IMR-90 (cell line): ENCODE results near the gene KCNK3.

ENCODE experiments used
- FOS ChIP-seq: fragments of 150-350 bp; IDR thresholded peaks from 2 replicates; pipeline ENCODE4 v1.6.1; 2016; ENCODE audit warnings: low read depth, low read length
- MAFK ChIP-seq: IDR thresholded peaks from 2 replicates; pipeline ENCODE4 v1.6.1; 2012; ENCODE audit warnings: low read depth, low read length, improper control_type of control experiment
- MXI1 ChIP-seq: IDR thresholded peaks from 2 replicates; pipeline ENCODE4 v1.6.1; 2012; ENCODE audit warnings: low read depth, mild to moderate bottlenecking, low read length, moderate library complexity, borderline replicate concordance
- POLR2A ChIP-seq: IDR thresholded peaks from 2 replicates; pipeline ENCODE4 v1.6.1; 2012; ENCODE audit warnings: mild to moderate bottlenecking, low read depth, low read length
- TF ChIP-seq, protein P1 (sequence below): conservative IDR thresholded peaks from 2 replicates; pipeline ENCODE4 v1.5.1; 2012; ENCODE audit warnings: mild to moderate bottlenecking, low read depth, low read length, improper control_type of control experiment

DNA sequence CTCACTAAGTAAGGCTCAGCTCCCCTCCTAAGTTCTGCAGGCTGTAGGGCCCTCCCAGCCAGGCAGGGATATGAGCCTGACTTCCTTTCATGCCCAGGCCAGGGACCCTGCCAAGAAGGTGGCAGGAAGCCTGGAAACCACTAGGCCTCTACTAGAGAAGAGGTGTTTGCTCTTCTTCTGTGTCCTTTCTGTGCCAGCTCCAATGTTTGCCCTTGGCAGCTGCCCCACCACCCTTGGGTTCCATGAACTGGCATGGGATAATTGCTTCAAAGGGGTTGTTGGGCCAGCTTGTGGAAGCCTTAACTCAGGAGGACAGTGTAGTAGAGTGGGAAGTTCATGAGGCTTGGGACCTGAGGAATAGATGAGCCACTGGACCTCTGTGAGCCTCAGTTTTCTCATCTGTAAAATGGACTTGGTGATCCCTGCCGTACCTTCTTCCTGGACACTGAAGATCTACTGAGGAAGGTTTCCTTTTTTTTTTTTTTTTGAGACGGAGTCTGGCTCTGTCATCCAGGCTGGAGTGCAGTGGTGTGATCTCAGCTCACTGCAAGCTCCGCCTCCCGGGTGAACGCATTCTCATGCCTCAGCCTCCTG, 75.5 kb downstream of the KCNK3 start:
- TF ChIP-seq, protein P1, sequence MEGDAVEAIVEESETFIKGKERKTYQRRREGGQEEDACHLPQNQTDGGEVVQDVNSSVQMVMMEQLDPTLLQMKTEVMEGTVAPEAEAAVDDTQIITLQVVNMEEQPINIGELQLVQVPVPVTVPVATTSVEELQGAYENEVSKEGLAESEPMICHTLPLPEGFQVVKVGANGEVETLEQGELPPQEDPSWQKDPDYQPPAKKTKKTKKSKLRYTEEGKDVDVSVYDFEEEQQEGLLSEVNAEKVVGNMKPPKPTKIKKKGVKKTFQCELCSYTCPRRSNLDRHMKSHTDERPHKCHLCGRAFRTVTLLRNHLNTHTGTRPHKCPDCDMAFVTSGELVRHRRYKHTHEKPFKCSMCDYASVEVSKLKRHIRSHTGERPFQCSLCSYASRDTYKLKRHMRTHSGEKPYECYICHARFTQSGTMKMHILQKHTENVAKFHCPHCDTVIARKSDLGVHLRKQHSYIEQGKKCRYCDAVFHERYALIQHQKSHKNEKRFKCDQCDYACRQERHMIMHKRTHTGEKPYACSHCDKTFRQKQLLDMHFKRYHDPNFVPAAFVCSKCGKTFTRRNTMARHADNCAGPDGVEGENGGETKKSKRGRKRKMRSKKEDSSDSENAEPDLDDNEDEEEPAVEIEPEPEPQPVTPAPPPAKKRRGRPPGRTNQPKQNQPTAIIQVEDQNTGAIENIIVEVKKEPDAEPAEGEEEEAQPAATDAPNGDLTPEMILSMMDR = no peak
- TF ChIP-seq POLR2A (no peak), MXI1 (no peak), MAFK (no peak), FOS (no peak)
